Activated T-cell treated with anti-CD3 and anti-CD28 coated beads, Interleukin-2, amount 50 U/mL, for 4 hours (primary cell): ENCODE data around the gene ERVFRD-1. TPM values are rescaled to one million over a fixed set of nuclear protein-coding genes. Genes with fewer than 3 reads are reported as not detected.
A peak's percentile ranks its signal among the peaks of the same experiment; 100 is the strongest.
"Not testable (repeated sequence)": the region's sequence is repeated elsewhere in the genome, so short reads cannot be mapped to it uniquely, and the experiment has no call there.

Source experiments
- ATAC-seq, 2 donors: fragments of 200-7000 bp; cut with Tn5 transposase; one replicate each; pipeline ENCODE4 v1.10.0; 2021
- DNase-seq: peaks from one replicate; pipeline ENCODE4 v3.0.0-alpha.2; 2020
- H3K27me3 Mint-ChIP-seq: one replicate; pipeline ENCODE4 v1.8.0; 2021; ENCODE audit warnings: low read depth, mixed read lengths
- H3K36me3 Mint-ChIP-seq: one replicate; pipeline ENCODE4 v1.8.0; 2022; ENCODE audit warnings: mixed read lengths; ENCODE audit not compliant: insufficient read depth
- H3K4me1 Mint-ChIP-seq: one replicate; pipeline ENCODE4 v1.8.0; 2021; ENCODE audit warnings: low read depth, mixed read lengths
- H3K4me3 Mint-ChIP-seq: one replicate; pipeline ENCODE4 v1.8.0; 2021; ENCODE audit warnings: mild to moderate bottlenecking, moderate library complexity, mixed read lengths
- H3K9me3 Mint-ChIP-seq: one replicate; pipeline ENCODE4 v1.8.0; 2021; ENCODE audit warnings: mixed read lengths
- total RNA-seq, 3 donors: library from RNA; stranded (reverse); gene quantifications; one replicate each; pipeline ENCODE4 v1.2.1, GENCODE V29; 2021

ERVFRD-1 gene
- total RNA-seq, 3 donors from 2014 or later: not detected

- Mint-ChIP-seq H3K36me3 (peaks cover 11% of the 10 kb centered on the region), H3K4me3 (no peak overlapping the region), H3K27me3 (no peaks in the 10 kb centered on the region), H3K4me1 (peaks cover 13% of the 10 kb centered on the region), H3K9me3 (no peaks in the 10 kb centered on the region)
- DNase-seq (no peak), ATAC-seq (no peak)
These were observed 27.8 kb upstream of the ERVFRD-1 start for GRCh38 chr6:11139051-11139960.

DNA sequence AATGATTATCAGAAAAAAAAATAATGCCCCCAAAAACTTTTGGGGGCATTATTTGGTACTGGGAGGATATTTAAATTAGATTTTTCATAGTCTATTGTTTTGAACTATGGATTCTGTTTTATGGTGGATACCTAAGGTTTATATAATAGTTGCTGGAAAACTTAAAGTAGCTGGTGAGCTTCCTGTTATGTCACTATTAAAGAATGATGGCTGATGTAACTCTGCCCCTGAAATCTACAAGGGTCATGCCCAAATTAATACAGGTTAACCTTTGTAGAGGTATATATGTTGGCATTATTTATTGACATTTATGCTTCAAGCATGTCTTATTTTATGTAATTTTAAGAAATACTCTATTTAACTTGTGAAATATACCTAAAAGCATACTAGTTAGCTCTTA, 25.3 kb upstream of the ERVFRD-1 start:
- no peak for ATAC-seq
- H3K36me3 Mint-ChIP-seq: peaks cover 12% of the 10 kb centered on the region
- H3K9me3 Mint-ChIP-seq: no peaks in the 10 kb centered on the region
- peaks cover 14% of the 10 kb centered on the region for H3K4me1 Mint-ChIP-seq
- DNase-seq: no peak
- no peak overlapping the region for H3K4me3 Mint-ChIP-seq
- no peaks in the 10 kb centered on the region for H3K27me3 Mint-ChIP-seq

DNA sequence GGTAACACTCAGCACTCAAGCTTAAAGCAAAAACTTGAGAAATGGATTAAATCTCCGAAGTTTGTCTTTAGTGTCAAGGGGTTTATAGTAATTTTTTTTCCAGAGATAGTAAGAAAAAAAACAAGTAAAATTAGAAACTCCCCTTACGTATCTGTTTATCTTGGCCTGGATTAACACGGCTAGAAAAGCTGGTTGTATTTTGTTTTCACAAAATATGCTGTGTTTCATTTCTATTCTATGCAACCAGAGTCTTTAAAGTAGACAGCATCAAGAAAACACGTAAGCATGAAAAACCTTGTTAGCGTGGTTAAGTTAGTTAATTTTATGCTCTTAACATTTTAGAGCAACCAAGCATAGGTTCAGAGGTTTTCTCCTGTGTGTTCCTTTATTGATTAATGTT, 21.8 kb upstream of the ERVFRD-1 start:
- ATAC-seq (no peak), DNase-seq (no peak)
- no peaks in the 10 kb centered on the region for H3K27me3 Mint-ChIP-seq
- no peaks in the 10 kb centered on the region for H3K9me3 Mint-ChIP-seq
- H3K4me3 Mint-ChIP-seq: no peak overlapping the region
- peaks cover 6% of the 10 kb centered on the region for H3K4me1 Mint-ChIP-seq
- peaks cover 12% of the 10 kb centered on the region for H3K36me3 Mint-ChIP-seq

DNA sequence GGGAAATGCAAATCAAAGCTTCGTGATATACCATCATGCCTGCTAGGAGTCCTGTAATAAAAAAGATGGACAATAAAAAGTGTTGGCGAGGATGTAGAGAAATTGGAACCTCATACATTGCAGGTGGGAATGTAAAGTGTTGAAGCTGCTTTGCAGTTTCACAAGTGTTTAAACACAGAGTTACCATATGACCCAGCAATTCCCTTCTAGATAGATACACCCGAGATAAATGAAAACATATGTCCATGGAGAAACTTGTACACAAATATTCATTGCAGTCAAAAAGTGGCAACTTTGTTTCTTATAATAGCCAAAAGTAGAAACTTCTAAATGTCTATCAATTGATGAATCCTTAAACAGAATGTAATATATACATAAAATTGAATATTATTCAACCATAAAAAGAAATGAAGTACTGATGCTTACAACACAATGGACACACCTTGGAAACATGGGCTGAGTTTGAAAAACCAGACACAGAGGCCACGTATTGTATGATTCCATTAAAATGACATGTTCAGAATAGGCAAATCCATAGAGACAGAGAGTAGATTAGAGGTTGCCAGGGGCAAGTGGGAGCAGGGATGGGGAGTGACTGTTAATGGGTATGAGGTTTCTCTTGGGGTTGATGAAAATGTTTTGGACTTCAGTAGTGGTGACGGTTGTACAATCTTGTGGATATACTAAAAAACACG, 20.8 kb upstream of the ERVFRD-1 start:
- Mint-ChIP-seq H3K4me3 (no peak overlapping the region), H3K4me1 (peaks cover 6% of the 10 kb centered on the region), H3K27me3 (no peaks in the 10 kb centered on the region), H3K36me3 (peaks cover 17% of the 10 kb centered on the region), H3K9me3 (no peaks in the 10 kb centered on the region)
- DNase-seq (no peak), ATAC-seq (no peak)

DNA sequence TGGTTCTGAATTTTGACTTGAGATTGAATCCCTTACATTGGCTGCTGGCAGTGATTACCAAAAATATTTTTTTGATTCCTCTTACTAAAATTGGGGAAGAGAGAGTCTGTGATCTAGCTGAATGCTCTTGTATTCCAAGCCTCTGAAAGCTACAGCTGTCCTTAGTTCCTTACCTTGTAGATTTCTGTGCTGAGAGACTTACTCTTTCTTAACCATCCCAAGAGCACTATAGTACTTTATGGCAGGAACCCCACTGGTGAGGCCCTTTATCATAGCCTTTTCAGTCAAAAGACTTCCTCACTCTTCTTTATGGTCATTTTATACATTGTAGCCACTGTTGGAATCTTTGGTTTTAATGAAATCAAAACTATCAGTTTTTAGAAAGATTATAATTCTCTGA, 19.1 kb upstream of the ERVFRD-1 start:
- Mint-ChIP-seq H3K4me1 (peaks cover 7% of the 10 kb centered on the region), H3K36me3 (peaks cover 22% of the 10 kb centered on the region), H3K27me3 (no peaks in the 10 kb centered on the region), H3K4me3 (no peak overlapping the region), H3K9me3 (no peaks in the 10 kb centered on the region)
- no peak for DNase-seq
- ATAC-seq: no peak

- no peak for DNase-seq
- Mint-ChIP-seq H3K27me3 (no peaks in the 10 kb centered on the region), H3K9me3 (no peaks in the 10 kb centered on the region), H3K4me1 (peaks cover 9% of the 10 kb centered on the region), H3K4me3 (no peak overlapping the region), H3K36me3 (peaks cover 19% of the 10 kb centered on the region)
- no peak for ATAC-seq
These were observed 18.5 kb upstream of the ERVFRD-1 start for GRCh38 chr6:11129908-11130565.

DNA sequence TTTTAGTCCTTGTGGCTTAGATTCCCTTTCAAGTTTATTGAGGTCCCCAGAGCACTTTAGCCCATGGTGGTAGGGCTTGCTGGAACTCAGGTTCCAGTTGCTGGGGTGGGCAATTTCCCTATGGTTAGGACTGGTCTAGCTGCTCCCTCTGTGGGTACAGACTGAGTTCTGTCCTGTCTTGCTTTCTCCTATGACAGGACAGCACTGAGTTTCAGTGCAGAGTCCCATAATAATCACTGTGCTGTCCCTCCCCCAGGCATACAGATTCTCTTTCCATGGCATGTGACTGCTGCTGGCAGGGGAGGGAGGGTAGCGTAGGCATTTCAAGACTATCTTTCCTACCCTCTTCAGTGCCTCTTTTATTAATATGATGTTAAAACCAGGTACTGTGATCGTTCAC, 17.1 kb upstream of the ERVFRD-1 start:
- Mint-ChIP-seq H3K4me3 (no peak overlapping the region), H3K4me1 (peaks cover 12% of the 10 kb centered on the region), H3K27me3 (no peaks in the 10 kb centered on the region), H3K36me3 (peaks cover 12% of the 10 kb centered on the region), H3K9me3 (no peaks in the 10 kb centered on the region)
- DNase-seq (no peak), ATAC-seq (no peak)

DNA sequence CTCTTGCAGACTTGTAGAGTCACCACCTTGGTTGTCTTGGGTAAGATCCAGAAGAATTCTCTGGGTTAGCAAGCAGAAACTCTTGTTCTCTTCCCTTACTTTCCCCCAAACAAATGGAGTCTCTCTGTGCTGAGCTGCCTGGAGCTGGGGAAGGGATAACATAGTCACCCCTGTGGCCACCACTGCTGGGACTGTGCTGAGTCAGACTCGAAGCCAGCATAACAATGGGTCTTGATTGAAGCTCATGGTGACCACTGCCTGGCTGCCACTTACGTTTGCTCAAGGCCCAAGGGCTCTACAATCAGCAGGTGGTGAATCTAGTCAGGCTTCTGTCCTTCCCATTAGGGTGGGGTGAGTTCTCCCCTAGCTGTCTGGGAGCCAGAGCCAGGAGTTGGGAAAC, 15.4 kb upstream of the ERVFRD-1 start:
- DNase-seq (no peak), ATAC-seq (no peak)
- Mint-ChIP-seq H3K9me3 (no peaks in the 10 kb centered on the region), H3K4me1 (peaks cover 14% of the 10 kb centered on the region), H3K4me3 (no peak overlapping the region), H3K36me3 (peaks cover 12% of the 10 kb centered on the region), H3K27me3 (no peaks in the 10 kb centered on the region)

DNA sequence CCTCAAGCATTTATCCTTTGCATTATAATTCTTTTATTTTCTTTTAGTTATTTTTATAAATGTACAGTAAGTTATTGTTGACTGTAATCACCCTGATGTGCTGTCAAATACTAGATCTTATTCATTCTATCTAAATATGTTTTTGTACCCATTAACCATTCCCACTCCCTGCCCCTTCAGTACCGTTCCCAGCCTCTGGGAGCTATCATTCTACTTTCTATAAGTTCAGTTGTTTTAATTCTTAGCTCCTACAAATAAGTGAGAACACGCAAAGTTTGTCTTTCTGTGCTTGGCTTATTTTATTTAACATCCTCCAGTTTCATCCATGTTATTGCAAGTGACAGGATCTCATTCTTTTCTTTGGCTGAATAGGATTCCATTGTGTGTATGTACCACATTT, 12.5 kb upstream of the ERVFRD-1 start:
- DNase-seq: no peak
- H3K4me3 Mint-ChIP-seq: no peak overlapping the region
- peaks cover 16% of the 10 kb centered on the region for H3K4me1 Mint-ChIP-seq
- H3K27me3 Mint-ChIP-seq: no peaks in the 10 kb centered on the region
- peaks cover 14% of the 10 kb centered on the region for H3K36me3 Mint-ChIP-seq
- H3K9me3 Mint-ChIP-seq: no peaks in the 10 kb centered on the region
- no peak for ATAC-seq

GRCh38 chr6:11122380-11122779, 10.9 kb upstream of the ERVFRD-1 start:
- Mint-ChIP-seq H3K9me3 (no peaks in the 10 kb centered on the region), H3K36me3 (peaks cover 13% of the 10 kb centered on the region), H3K4me3 (no peak overlapping the region), H3K4me1 (peaks cover 16% of the 10 kb centered on the region), H3K27me3 (no peaks in the 10 kb centered on the region)
- DNase-seq (no peak), ATAC-seq (no peak)

- H3K9me3 Mint-ChIP-seq: no peaks in the 10 kb centered on the region
- H3K4me1 Mint-ChIP-seq: peaks cover 16% of the 10 kb centered on the region
- no peak overlapping the region for H3K4me3 Mint-ChIP-seq
- peaks cover 10% of the 10 kb centered on the region for H3K36me3 Mint-ChIP-seq
- DNase-seq (no peak), ATAC-seq (no peak)
- H3K27me3 Mint-ChIP-seq: no peaks in the 10 kb centered on the region
These were observed 10.3 kb upstream of the ERVFRD-1 start for GRCh38 chr6:11121851-11122250.

GRCh38 chr6:11120271-11121005, 8.9 kb upstream of the ERVFRD-1 start:
- Mint-ChIP-seq H3K4me3 (no peak overlapping the region), H3K27me3 (no peaks in the 10 kb centered on the region), H3K4me1 (peaks cover 19% of the 10 kb centered on the region), H3K9me3 (no peaks in the 10 kb centered on the region), H3K36me3 (peaks cover 5% of the 10 kb centered on the region)
- no peak for DNase-seq
- no peak for ATAC-seq

DNA sequence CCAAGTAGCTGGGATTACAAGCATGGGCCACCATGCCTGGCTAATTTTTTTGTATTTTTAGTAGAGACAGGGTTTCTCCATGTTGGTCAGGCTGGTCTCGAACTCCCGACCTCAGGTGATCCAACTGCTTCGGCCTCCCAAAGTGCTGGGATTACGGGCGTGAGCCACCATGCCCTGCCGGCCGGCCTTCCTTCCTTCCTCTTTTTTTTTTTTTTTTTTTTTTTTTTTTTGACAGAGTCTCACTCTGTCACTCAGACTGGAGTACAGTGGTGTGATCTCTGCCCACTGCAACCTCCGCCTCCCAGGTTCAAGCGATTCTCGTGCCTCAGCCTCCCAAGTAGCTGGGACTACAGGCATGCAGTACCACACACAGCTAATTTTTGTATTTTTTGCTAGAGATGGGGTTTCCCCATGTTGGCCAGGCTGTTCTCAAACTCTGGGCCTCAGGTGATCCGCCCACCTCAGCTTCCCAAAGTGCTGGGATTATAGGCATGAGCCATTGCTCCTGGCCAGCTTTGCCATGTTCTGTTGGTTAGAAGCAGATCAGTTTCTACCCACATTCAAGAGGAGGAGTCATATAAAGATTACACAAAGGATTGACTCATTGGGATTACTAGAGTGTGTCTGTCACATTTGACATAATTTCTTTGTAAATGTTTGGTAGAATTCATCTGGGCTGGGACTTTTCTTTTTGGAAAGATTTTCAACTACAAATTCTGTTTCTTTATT, 4.4 kb upstream of the ERVFRD-1 start:
- H3K27me3 Mint-ChIP-seq, H3K36me3 Mint-ChIP-seq: not testable (repeated sequence)

More for the DNA sequence above, 4.4 kb upstream of the ERVFRD-1 start:
- not testable (repeated sequence) for DNase-seq, H3K4me3 Mint-ChIP-seq, H3K9me3 Mint-ChIP-seq
- ATAC-seq: peak; percentile 70 to 86
- H3K4me1 Mint-ChIP-seq: peaks cover 28% of the 10 kb centered on the region
